ENCODE results near the gene RHBDL3. TPM values are rescaled to one million over a fixed set of nuclear protein-coding genes. Genes with fewer than 3 reads are reported as not detected.
"Not testable (repeated sequence)": the region's sequence is repeated elsewhere in the genome, so short reads cannot be mapped to it uniquely, and the experiment has no call there.

The RHBDL3 gene
- polyA plus RNA-seq, 4 donors: 1.5 to 1.8 (median 1.5) TPM

GRCh38 chr17:32289471-32290070, 23.9 kb downstream of the RHBDL3 start:
- no peak for DNase-seq (ENCODE audit: low read depth in 4 of 4, low spot score in 3 of 4)

DNA sequence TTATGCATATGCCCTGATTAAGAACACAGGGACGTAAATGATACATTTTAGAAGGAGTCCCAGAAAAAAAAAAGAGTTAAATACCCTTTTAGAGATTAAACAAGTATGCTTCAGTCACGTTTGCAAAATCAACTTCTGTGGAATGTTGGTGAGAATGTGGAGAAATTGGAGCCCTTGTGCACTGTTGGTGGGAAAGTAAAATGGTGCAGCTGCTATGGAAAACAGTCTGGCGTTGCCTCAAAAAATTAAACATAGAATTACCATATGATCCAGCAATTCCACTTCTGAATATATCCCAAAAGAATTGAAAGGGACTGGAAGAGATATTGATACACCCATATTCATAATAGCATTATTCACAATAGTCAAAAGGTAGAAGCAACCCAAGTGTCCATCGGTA, 26.5 kb downstream of the RHBDL3 start:
- DNase-seq (ENCODE audit: low read depth in 4 of 4, low spot score in 3 of 4): no peak

DNA sequence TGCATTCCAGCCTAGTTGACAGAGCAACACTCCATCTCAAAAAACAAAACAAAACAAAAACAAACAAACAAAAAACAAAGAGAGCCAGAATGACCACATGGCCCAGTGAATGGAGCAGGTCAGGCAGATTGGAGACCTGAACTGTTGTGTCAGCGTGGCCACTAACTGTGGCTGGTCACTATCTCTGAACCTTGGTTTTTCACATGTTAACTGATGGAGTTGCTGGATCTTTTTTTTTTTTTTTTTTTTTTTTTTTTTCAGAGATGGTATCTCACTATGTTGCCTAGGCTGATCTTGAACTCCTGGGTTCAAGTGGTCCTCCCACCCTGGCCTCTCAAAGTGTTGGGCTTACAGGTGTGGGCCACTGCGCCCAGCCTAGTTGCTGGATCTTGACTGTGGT, 31.8 kb downstream of the RHBDL3 start:
- no peak for DNase-seq (ENCODE audit: low read depth in 4 of 4, low spot score in 3 of 4)

GRCh38 chr17:32297860-32298259, 32.2 kb downstream of the RHBDL3 start:
- no peak for DNase-seq (ENCODE audit: low read depth in 4 of 4, low spot score in 3 of 4)

- DNase-seq (ENCODE audit: low read depth in 4 of 4, low spot score in 3 of 4): no peak
Observed at GRCh38 chr17:32298298-32298697, 32.7 kb downstream of the RHBDL3 start.

DNA sequence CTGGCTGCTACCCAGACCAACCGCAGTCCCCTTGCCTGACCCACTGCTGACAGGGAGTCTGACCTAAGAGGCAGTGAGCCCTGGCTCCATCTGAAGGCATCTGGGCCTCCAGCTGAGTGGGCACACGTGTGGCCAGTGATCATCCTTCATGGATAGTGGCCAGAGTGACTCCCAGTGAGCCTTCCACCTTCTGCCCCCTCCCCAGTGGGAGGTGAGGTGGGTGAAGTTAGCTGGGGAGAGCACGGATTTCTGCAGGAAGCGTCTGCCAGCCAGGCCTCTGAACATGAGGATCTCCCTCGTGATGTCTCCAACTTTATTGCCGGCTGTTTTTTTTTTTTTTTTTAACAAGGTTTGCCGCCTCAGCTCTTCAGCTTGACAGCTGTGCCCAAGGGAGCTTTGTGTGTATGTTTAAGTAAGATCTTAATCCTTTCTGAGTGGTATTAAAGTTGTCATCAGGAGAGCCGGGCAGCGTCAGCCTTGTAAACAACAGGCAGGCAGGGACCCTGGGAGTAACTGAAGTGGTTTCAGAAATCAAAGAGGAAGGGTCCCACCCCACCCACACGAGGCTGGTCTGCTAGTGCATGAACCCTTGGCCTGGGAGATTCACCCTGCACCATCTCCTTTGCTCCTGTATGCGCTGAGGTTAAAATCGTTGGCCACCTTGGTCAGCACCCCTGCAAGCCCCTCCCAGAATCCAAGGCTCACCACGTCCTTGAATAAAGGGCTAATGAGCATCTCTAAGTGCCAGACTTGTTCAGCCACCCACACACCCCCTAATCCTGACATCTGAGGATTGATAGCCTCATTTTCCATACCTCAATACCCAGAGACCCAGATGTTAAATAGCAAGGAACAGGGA, 33.3 kb downstream of the RHBDL3 start:
- no peak for DNase-seq (ENCODE audit: low read depth in 4 of 4, low spot score in 3 of 4)

GRCh38 chr17:32299580-32300164, 34.0 kb downstream of the RHBDL3 start:
- no peak for DNase-seq (ENCODE audit: low read depth in 4 of 4, low spot score in 3 of 4)

- DNase-seq (ENCODE audit: low read depth in 4 of 4, low spot score in 3 of 4): no peak
Observed at GRCh38 chr17:32302037-32302436, 36.4 kb downstream of the RHBDL3 start.

GRCh38 chr17:32302860-32303649, 37.4 kb downstream of the RHBDL3 start:
- no peak for DNase-seq (ENCODE audit: low read depth in 4 of 4, low spot score in 3 of 4)

- DNase-seq (ENCODE audit: low read depth in 4 of 4, low spot score in 3 of 4): no peak
Observed at GRCh38 chr17:32303781-32304288, 38.2 kb downstream of the RHBDL3 start.

DNA sequence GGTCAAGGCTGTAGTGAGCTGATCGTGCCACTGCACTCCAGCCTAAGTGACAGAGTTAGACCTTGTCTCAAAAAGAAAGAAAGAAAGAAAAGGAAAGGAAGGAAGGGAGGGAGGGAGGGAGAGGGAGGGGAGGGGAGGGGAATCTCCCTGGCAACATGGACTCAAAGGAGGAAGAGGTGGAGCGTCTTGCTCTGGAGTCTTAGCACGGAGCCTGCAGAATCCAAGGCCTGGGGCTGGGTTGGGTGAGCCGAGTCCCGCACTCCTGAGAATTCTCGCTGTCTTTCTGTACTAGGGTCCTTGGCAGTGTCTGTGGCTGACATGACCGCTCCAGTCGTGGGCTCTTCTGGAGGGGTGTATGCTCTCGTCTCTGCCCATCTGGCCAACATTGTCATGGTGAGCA, 39.4 kb downstream of the RHBDL3 start:
- DNase-seq (ENCODE audit: low read depth in 4 of 4, low spot score in 3 of 4): no peak

GRCh38 chr17:32307658-32308057, 42.0 kb downstream of the RHBDL3 start:
- no peak for DNase-seq (ENCODE audit: low read depth in 4 of 4, low spot score in 3 of 4)

- no peak for DNase-seq (ENCODE audit: low read depth in 4 of 4, low spot score in 3 of 4)
Observed at GRCh38 chr17:32311028-32311536, 45.5 kb downstream of the RHBDL3 start.

DNA sequence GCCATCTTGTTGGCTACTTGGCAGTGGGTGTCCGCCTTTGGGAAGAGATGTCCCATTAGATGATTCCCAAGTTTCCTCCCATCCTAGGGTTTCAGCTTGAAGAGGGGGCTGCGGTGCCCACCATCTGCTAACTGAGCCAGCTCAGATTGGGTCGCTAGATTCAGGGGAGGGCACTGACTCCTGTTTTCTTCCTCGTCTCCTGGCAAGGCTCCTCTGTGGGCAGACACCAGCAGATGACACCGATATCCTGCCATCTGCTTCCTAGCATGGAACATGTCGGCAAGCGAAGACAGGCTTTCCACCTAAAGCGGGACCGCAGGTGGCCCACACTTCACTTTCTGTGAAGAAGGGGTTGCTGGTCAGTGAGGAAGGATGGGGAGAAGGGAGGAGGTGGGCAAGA, 49.0 kb downstream of the RHBDL3 start:
- no peak for DNase-seq (ENCODE audit: low read depth in 4 of 4, low spot score in 3 of 4)

- no peak for DNase-seq (ENCODE audit: low read depth in 4 of 4, low spot score in 3 of 4)
Observed at GRCh38 chr17:32315171-32315570, 49.5 kb downstream of the RHBDL3 start.

- DNase-seq (ENCODE audit: low read depth in 4 of 4, low spot score in 3 of 4): not testable (repeated sequence)
Observed at GRCh38 chr17:32316653-32317052, 51.0 kb downstream of the RHBDL3 start.

DNA sequence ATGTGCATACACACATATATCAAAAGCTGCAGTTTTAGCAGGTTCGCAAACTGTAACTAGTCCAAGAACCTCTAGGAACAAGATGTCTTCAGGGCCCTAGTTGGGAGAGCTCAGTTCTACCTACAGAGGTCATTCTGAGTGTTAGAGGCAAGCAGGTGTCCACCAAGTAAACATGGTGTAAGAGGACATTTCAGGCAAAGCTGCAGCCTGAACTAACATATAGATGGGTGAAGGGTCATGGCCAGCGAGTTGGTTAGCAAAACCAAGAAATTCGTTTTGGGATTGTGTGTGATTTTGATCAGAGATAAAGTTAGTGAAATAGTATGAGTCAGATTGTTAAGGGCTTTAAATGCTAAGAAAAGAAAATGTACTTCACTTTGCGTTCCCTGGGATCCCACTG, 51.7 kb downstream of the RHBDL3 start:
- no peak for DNase-seq (ENCODE audit: low read depth in 4 of 4, low spot score in 3 of 4)

DNA sequence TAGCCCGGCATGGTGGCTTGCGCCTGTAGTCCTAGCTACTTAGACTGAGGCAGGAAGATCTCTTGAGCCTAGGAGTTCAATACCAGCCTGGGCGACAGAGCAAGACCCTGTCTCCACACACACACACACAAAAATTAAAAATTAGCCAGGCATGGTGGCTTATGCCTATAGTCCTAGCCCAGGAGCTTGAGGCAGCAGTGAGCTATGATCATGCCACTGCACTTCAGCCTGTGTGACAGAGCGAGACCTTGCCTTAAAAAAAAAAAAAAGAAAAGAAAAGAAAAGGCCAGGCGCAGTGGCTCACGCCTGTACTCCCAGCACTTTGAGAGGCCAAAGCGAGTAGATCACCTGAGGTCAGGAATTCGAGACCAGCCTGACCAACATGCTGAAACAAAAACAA, 52.4 kb downstream of the RHBDL3 start:
- DNase-seq (ENCODE audit: low read depth in 4 of 4, low spot score in 3 of 4): no peak

DNA sequence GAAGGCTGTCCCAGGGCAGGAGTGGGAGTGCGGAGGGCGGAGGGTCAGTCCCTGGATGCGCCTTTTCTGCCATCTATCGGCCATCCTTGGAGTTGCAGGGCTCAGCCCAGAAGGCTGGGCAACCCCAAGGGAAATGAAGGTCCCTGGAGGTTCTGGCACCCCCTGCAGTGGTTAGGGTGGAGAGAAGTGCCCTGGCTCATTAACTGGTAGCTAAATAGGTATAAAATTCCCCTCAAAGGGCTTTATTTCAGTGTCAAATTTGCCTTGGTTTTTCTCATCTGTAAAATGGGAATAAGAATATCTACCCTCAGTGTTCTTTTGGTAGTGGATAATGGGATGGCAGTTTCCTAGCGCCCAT, 53.9 kb downstream of the RHBDL3 start:
- DNase-seq (ENCODE audit: low read depth in 4 of 4, low spot score in 3 of 4): peak in 1 of 4 donors; percentile 49

DNA sequence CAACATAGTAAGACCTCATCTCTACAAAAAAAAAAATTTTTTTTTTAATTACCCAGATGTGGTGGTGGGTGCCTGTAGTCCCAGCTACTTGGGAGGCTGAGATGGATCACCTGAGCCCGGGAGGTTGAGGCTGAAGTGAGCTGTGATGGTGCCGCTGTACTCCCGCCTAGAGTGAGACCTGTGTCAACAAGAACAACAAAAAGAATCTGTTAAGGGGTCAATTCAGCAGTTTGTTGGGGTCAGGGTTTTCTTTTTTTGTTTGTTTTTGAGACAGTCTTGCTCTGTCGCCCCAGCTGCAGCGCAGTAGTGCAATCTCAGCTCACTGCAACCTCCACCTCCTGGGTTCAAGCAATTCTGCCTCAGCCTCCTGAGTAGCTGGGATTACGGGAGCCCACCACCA, 54.4 kb downstream of the RHBDL3 start:
- DNase-seq (ENCODE audit: low read depth in 4 of 4, low spot score in 3 of 4): not testable (repeated sequence)

DNA sequence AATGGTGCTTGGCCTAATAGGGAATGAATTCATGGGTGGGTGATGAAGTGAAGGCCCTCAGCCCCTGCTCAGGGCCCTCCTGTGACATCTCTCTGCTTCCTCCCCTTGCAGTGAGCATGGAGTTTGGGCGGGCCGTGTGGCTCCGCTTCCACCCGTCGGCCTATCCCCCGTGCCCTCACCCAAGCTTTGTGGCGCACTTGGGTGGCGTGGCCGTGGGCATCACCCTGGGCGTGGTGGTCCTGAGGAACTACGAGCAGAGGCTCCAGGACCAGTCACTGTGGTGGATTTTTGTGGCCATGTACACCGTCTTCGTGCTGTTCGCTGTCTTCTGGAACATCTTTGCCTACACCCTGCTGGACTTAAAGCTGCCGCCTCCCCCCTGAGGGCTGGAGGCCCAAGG, 55.2 kb downstream of the RHBDL3 start:
- DNase-seq (ENCODE audit: low read depth in 4 of 4, low spot score in 3 of 4): no peak
